ENCODE data around the gene TRIM37. TPM values are rescaled to one million over a fixed set of nuclear protein-coding genes. Genes with fewer than 3 reads are reported as not detected.

TRIM37 gene
- total and polyA plus RNA-seq, 2 of the 8 experiments (the other 6 are each of a cell fraction or from before 2014, with no cell fraction given), result 38.2 to 57.0 TPM

GRCh38 chr17:59155439-59156177 is 48.9 kb upstream of the TRIM37 start, which contains the start of gene PRR11 (continued):
- TF ChIP-seq SP4 (IDR thresholded peaks at IDR 0.05; ENCODE audit: low read length) (no peak), ATF2 (IDR thresholded peaks at IDR 0.05; ENCODE audit: low read length) (no peak), KDM4A (IDR thresholded peaks at IDR 0.05; ENCODE audit: low read depth, low read length, severe bottlenecking) (no peak), CTCF (IDR thresholded peaks at IDR 0.05; ENCODE audit: control extremely low read depth in 1 of 3, insufficient read depth in 1 of 3, low read depth in 1 of 3, low read length in 3 of 3) (no peak), RBBP5 (IDR thresholded peaks at IDR 0.05; ENCODE audit: borderline replicate concordance, low read depth, low read length) (no peak), SRF (IDR thresholded peaks at IDR 0.05; ENCODE audit: low read depth, low read length) (no peak), BACH1 (IDR thresholded peaks at IDR 0.05; ENCODE audit: low read length) (no peak), BCL11A (IDR thresholded peaks at IDR 0.05; ENCODE audit: low read depth in 2 of 2, low read length in 2 of 2) (no peak), YY1 (IDR thresholded peaks at IDR 0.05; ENCODE audit: low read depth, low read length) (no peak), TEAD4 (IDR thresholded peaks at IDR 0.05; ENCODE audit: low read depth, low read length) (no peak), SUZ12 (IDR thresholded peaks at IDR 0.05; ENCODE audit: low read length) (no peak), FOSL1 (IDR thresholded peaks at IDR 0.05; ENCODE audit: insufficient read depth, low read depth, low read length) (no peak), CBX8 (IDR thresholded peaks at IDR 0.05; ENCODE audit: borderline replicate concordance, low read depth, low read length) (no peak), BRCA1 (IDR thresholded peaks at IDR 0.05; ENCODE audit: low read depth, low read length) (no peak), NRF1 (IDR thresholded peaks at IDR 0.05; ENCODE audit: low read depth, low read length) (no peak), NANOG (IDR thresholded peaks at IDR 0.05; ENCODE audit: insufficient read depth, low read depth, low read length, poor library complexity, severe bottlenecking) (no peak), POLR2AphosphoS5 (IDR thresholded peaks at IDR 0.05; ENCODE audit: low read depth, low read length) (peak; percentile 35; the same call in 1 of the 2 replicates), RFX5 (IDR thresholded peaks at IDR 0.05; ENCODE audit: borderline replicate concordance, low read depth, low read length) (no peak), JUND (IDR thresholded peaks at IDR 0.05; ENCODE audit: low read length) (no peak), KDM1A (IDR thresholded peaks at IDR 0.05; ENCODE audit: borderline replicate concordance, low read length) (no peak), CHD2 (IDR thresholded peaks at IDR 0.05; ENCODE audit: low read length) (0 out of 2 replicates have a peak, but pooled peaks have one; percentile 74)

Measured in H1 (cell line).